H1 (cell line): ENCODE measurements around the gene CCDC24. TPM values are rescaled to one million over a fixed set of nuclear protein-coding genes. Genes with fewer than 3 reads are reported as not detected.

Experiments used
- CTCF ChIA-PET: fragments of 300-600 bp; sonication (Branson Sonifier 250); formaldehyde crosslinking; loops from one replicate; lab custom pipeline; 2021; ENCODE audit not compliant: partially characterized antibody; lab: Charles Lee
- POLR2A ChIA-PET: fragments of 300-600 bp; sonication (Branson Sonifier 250); formaldehyde crosslinking; loops from one replicate; lab custom pipeline; 2021; ENCODE audit warnings: inconsistent platforms; ENCODE audit not compliant: partially characterized antibody; lab: Charles Lee
- DNase-seq, 2 experiments: peaks; one replicate each; pipeline versions ENCODE4 v3.0.0 to v3.0.0-alpha.2; 2010 to 2022; ENCODE audit warnings: low spot score in 2 of 2, low read depth in 1 of 2, mixed read lengths in 1 of 2
- FAIRE-seq: peaks from 2 replicates; lab custom pipeline; 2011; peaks lifted over from hg19 to GRCh38; lab: Jason Lieb, UNC
- H2AFZ ChIP-seq: 2 replicates; pipeline ENCODE4 v1.8.1; 2012; ENCODE audit warnings: low read length, inconsistent platforms
- H2AK5ac ChIP-seq: 2 replicates; pipeline ENCODE4 v1.6.1; 2013; ENCODE audit warnings: low read depth, low read length
- H2BK120ac ChIP-seq: replicated peaks from 2 replicates; pipeline ENCODE3; 2013; ENCODE audit warnings: low read depth, low read length, inconsistent platforms
- H2BK12ac ChIP-seq: 2 replicates; pipeline ENCODE4 v1.6.1; 2013; ENCODE audit warnings: low read depth, low read length
- H2BK15ac ChIP-seq: 2 replicates; pipeline ENCODE4 v1.6.1; 2013; ENCODE audit warnings: low read length
- H2BK20ac ChIP-seq: 2 replicates; pipeline ENCODE4 v1.6.1; 2013; ENCODE audit warnings: low read length
- H2BK5ac ChIP-seq: 2 replicates; pipeline ENCODE4 v1.6.1; 2013; ENCODE audit warnings: low read depth, low read length
- H3K14ac ChIP-seq: 2 replicates; pipeline ENCODE4 v1.6.1; 2013; ENCODE audit warnings: inconsistent platforms; ENCODE audit not compliant: insufficient read length
- H3K18ac ChIP-seq: 2 replicates; pipeline ENCODE4 v1.6.1; 2013; ENCODE audit warnings: low read length; ENCODE audit errors: extremely low read depth
- H3K23ac ChIP-seq: 2 replicates; pipeline ENCODE4 v1.6.1; 2013; ENCODE audit warnings: inconsistent platforms; ENCODE audit not compliant: insufficient read length
- H3K23me2 ChIP-seq: 2 replicates; pipeline ENCODE4 v1.6.1; 2013; ENCODE audit warnings: low read depth, low read length
- H3K27ac ChIP-seq: 2 replicates; pipeline ENCODE4 v1.6.1; 2011; ENCODE audit warnings: low read depth, low read length, inconsistent platforms
- H3K27me3 ChIP-seq, 4 experiments: replicated peaks in 1 of 4; 1 replicate in 1 of 4; 2 replicates in 3 of 4; pipeline versions ENCODE4 v1.6.1 to v1.8.1; 2011 to 2013; ENCODE audit warnings: low read length in 3 of 4, mild to moderate bottlenecking in 3 of 4, inconsistent platforms in 2 of 4, mixed read lengths in 2 of 4, moderate library complexity in 1 of 4; ENCODE audit not compliant: control insufficient read depth in 3 of 4, insufficient read depth in 3 of 4; ENCODE audit errors: extremely low read depth in 1 of 4
- H3K36me3 ChIP-seq, 4 experiments: 2 replicates each; pipeline versions ENCODE4 v1.6.1 to v1.8.1; 2011 to 2013; ENCODE audit warnings: mild to moderate bottlenecking in 4 of 4, low read length in 3 of 4, moderate library complexity in 2 of 4, control low read depth in 1 of 4, inconsistent platforms in 1 of 4; ENCODE audit not compliant: insufficient read depth in 4 of 4, control insufficient read depth in 2 of 4
- H3K4ac ChIP-seq: replicated peaks from 2 replicates; pipeline ENCODE3; 2013; ENCODE audit warnings: low read length, low read depth, mixed read lengths, inconsistent platforms; ENCODE audit not compliant: insufficient read length
- H3K4me1 ChIP-seq, 4 experiments: replicated peaks in 1 of 4; 1 replicate in 1 of 4; 2 replicates in 3 of 4; pipeline versions ENCODE4 v1.6.1 to v1.8.1; 2011 to 2013; ENCODE audit warnings: low read length in 3 of 4, inconsistent platforms in 2 of 4, mixed read lengths in 1 of 4; ENCODE audit not compliant: insufficient read depth in 4 of 4, control insufficient read depth in 3 of 4
- H3K4me2 ChIP-seq, 2 experiments: 2 replicates each; pipeline versions ENCODE4 v1.6.1 to v1.8.1; 2011 to 2013; ENCODE audit warnings: low read depth in 2 of 2, low read length in 2 of 2, control low read depth in 1 of 2, inconsistent platforms in 1 of 2, mild to moderate bottlenecking in 1 of 2; ENCODE audit not compliant: insufficient read depth in 1 of 2
- H3K4me3 ChIP-seq, 4 experiments: fragments of 200-600, 300-600 bp in 1 of 4; sonication (generic), shearing (Covaris generic), sonication (Bioruptor Twin) in 1 of 4; 2 replicates each; pipeline versions ENCODE4 v1.5.1 to v1.8.1; 2011 to 2016; ENCODE audit warnings: low read length in 4 of 4, low read depth in 3 of 4, control low read depth in 2 of 4, inconsistent platforms in 2 of 4, mild to moderate bottlenecking in 2 of 4, mixed read lengths in 1 of 4, moderate library complexity in 1 of 4; ENCODE audit not compliant: insufficient read depth in 2 of 4; ENCODE audit errors: extremely low read depth in 1 of 4
- H3K56ac ChIP-seq: replicated peaks from 2 replicates; pipeline ENCODE3; 2013; ENCODE audit warnings: low read depth, mild to moderate bottlenecking, mixed read lengths, low read length, inconsistent platforms; ENCODE audit not compliant: insufficient read length
- H3K79me1 ChIP-seq: 2 replicates; pipeline ENCODE4 v1.6.1; 2013; ENCODE audit warnings: low read depth, low read length, control low read depth
- H3K79me2 ChIP-seq, 2 experiments: 2 replicates each; pipeline versions ENCODE4 v1.6.1 to v1.8.1; 2012 to 2013; ENCODE audit warnings: low read length in 2 of 2, mild to moderate bottlenecking in 2 of 2, inconsistent platforms in 1 of 2; ENCODE audit not compliant: insufficient read depth in 2 of 2, control insufficient read depth in 1 of 2
- H3K9ac ChIP-seq, 4 experiments: replicated peaks in 1 of 4; 1 replicate in 1 of 4; 2 replicates in 3 of 4; pipeline versions ENCODE4 v1.6.1 to v1.8.1; 2011 to 2013; ENCODE audit warnings: low read depth in 3 of 4, low read length in 3 of 4, control low read depth in 2 of 4, mild to moderate bottlenecking in 2 of 4, moderate library complexity in 2 of 4, inconsistent platforms in 1 of 4; ENCODE audit errors: extremely low read depth in 1 of 4
- H3K9me3 ChIP-seq, 2 experiments: 2 replicates each; pipeline versions ENCODE4 v1.6.1 to v1.8.1; 2012 to 2013; ENCODE audit warnings: mild to moderate bottlenecking in 2 of 2, moderate library complexity in 2 of 2, control low read depth in 1 of 2, inconsistent platforms in 1 of 2, low read depth in 1 of 2, low read length in 1 of 2, mixed read lengths in 1 of 2; ENCODE audit not compliant: insufficient read depth in 2 of 2
- H4K20me1 ChIP-seq, 2 experiments: replicated peaks in 1 of 2; 2 replicates each; pipeline versions ENCODE3 to v1.8.1; 2011 to 2013; ENCODE audit warnings: inconsistent platforms in 2 of 2, low read length in 2 of 2, mild to moderate bottlenecking in 1 of 2; ENCODE audit not compliant: insufficient read depth in 2 of 2, control insufficient read depth in 1 of 2
- H4K5ac ChIP-seq: 2 replicates; pipeline ENCODE4 v1.6.1; 2013; ENCODE audit warnings: low read length, low read depth, mixed read lengths, inconsistent platforms; ENCODE audit not compliant: insufficient read length
- H4K8ac ChIP-seq: 2 replicates; pipeline ENCODE4 v1.8.0; 2013; ENCODE audit warnings: mild to moderate bottlenecking, moderate library complexity, low read length, inconsistent platforms; ENCODE audit not compliant: insufficient read depth; ENCODE audit errors: extremely low read depth
- H4K91ac ChIP-seq: replicated peaks from 2 replicates; pipeline ENCODE3; 2013; ENCODE audit warnings: low read length, mixed read lengths, inconsistent platforms; ENCODE audit not compliant: insufficient read length
- CHD1 ChIP-seq: IDR thresholded peaks from 2 replicates; pipeline ENCODE4 v1.6.1; 2012; ENCODE audit warnings: low read depth, low read length, improper control_type of control experiment
- CTBP2 ChIP-seq: IDR thresholded peaks from 2 replicates; pipeline ENCODE4 v1.7.0; 2011; ENCODE audit warnings: borderline replicate concordance, mild to moderate bottlenecking, moderate library complexity, mixed read lengths, low read length; ENCODE audit not compliant: insufficient read depth, insufficient read length
- FOSL1 ChIP-seq: IDR thresholded peaks from 2 replicates; pipeline ENCODE4 v1.6.1; 2011; ENCODE audit warnings: mild to moderate bottlenecking, low read depth, low read length, moderate library complexity; ENCODE audit not compliant: insufficient read depth
- GTF2F1 ChIP-seq: IDR thresholded peaks from 2 replicates; pipeline ENCODE4 v1.6.1; 2012; ENCODE audit warnings: low read depth, low read length, improper control_type of control experiment, borderline replicate concordance
- MAFK ChIP-seq: IDR thresholded peaks from 2 replicates; pipeline ENCODE4 v1.6.1; 2012; ENCODE audit warnings: low read depth, mild to moderate bottlenecking, improper control_type of control experiment, low read length
- SIX5 ChIP-seq: IDR thresholded peaks from 2 replicates; pipeline ENCODE4 v1.6.1; 2011; ENCODE audit warnings: mild to moderate bottlenecking, low read depth, low read length
- SP2 ChIP-seq: IDR thresholded peaks from 2 replicates; pipeline ENCODE4 v1.6.1; 2012; ENCODE audit warnings: mild to moderate bottlenecking, low read length, inconsistent platforms
- TEAD4 ChIP-seq: IDR thresholded peaks from 2 replicates; pipeline ENCODE4 v1.6.1; 2012; ENCODE audit warnings: low read depth, low read length, inconsistent platforms, mixed read lengths
- WGBS, 2 experiments: shearing (Covaris generic) in 1 of 2; methylation state at CpG; one replicate each; pipeline versions ENCODE4 v1.1.6 to v1.1.7; 2013 to 2015; ENCODE audit warnings: low lambda C conversion rate in 2 of 2, mixed read lengths in 2 of 2, inconsistent platforms in 1 of 2, low coverage in 1 of 2, missing lambda C conversion rate in 1 of 2; ENCODE audit not compliant: insufficient replicate concordance in 2 of 2, insufficient coverage in 1 of 2, insufficient read length in 1 of 2; ENCODE audit errors: extremely low coverage in 1 of 2, missing lambda C conversion rate in 1 of 2; 5-methylcytosine and 5-hydroxymethylcytosine counted together
- polyA plus RNA-seq, 7 experiments: library from polyadenylated mRNA; depleted of rRNA in 3 of 7; stranded (reverse) in 5 of 7; unstranded in 2 of 7; fragments of >200 nt in 5 of 7; fragments of 200-250 nt in 2 of 7; gene quantifications; 1 replicate in 5 of 7; 2 replicates in 1 of 7; 4 replicates in 1 of 7; pipeline versions ENCODE4 v1.2.1 to v1.2.3, GENCODE V29; 2011 to 2013; ENCODE audit warnings: missing spikeins in 2 of 7, mixed read lengths in 2 of 7
- total RNA-seq: library from RNA; stranded (reverse); fragmentation: NEBNext Ultra II Directional; extraction: Animal tissue kit (Norgen Biotek cat#: 25700); gene quantifications from 2 replicates; pipeline ENCODE4 v1.2.1, GENCODE V29; 2021

CCDC24 gene
- total and polyA plus RNA-seq, 2 of the 8 experiments (the other 6 are each of a cell fraction or from before 2014, with no cell fraction given), result 11.2 to 11.4 TPM

DNA sequence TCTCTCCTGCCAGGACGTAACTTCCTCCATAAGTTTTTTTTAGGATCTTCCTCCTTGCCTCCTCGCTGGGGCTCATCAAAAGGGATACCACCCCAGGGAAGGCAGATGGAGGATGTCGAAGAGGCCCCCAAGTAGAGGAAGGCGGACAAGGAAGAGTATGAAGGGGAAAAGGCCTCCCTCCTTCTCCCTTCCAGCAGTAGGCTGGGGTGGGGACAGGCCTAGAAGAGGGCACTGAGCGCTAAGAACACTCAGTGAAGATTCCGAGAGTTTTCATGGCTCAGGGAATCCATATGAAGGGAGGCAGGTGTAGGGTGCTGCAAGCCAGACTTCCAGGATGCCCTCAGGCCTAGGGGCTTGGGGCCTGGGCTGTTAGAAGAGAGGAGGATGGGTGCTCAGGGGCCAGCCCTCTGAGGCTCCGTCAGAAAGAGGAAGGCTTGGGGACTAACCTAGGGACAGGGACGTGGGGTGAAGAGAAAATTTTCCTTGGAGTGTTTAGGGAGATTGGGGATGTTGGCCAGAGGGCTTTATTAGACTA, 41.7 kb downstream of the CCDC24 start:
- peaks cover 5% of the 10 kb centered on the region for H3K79me1 ChIP-seq
- TF ChIP-seq FOSL1 (no peak), GTF2F1 (no peak), SP2 (no peak), CHD1 (no peak), MAFK (no peak), SIX5 (no peak), CTBP2 (no peak), TEAD4 (no peak)
- WGBS, 2 experiments, result 81% methylated on average over 8 of the region's 8 CpGs; no CpG with 5 or more reads in 1 of the 2 experiments
- H3K4me1 ChIP-seq, result peaks cover 13 to 28% (median 16%) of the 10 kb centered on the region in 4 experiments
- no peak overlapping the region for H4K8ac ChIP-seq
- H3K23me2 ChIP-seq, result peaks cover 4% of the 10 kb centered on the region; the same call in 1 of the 2 replicates
- H3K9me3 ChIP-seq, result no peaks in the 10 kb centered on the region
- no peak overlapping the region for H3K4ac ChIP-seq
- POLR2A ChIA-PET, result interaction anchor here (0.8 to 26.2 kb wide), 13 partner anchors 8 to 58 kb away, joined by 3 to 544 read pairs (median 4); partner anchors contain the start of genes ATP6V0B and CCDC24
- H3K4me2 ChIP-seq, result no peak overlapping the region
- no peak overlapping the region for H4K5ac ChIP-seq
- CTCF ChIA-PET, result interaction anchor here (1.0 to 13.5 kb wide), 9 partner anchors 13 to 295 kb away, joined by 3 to 239 read pairs (median 5); partner anchors contain the start of gene CCDC24
- H2BK15ac ChIP-seq, result peak overlapping the region; percentile 48; the same call in 1 of the 2 replicates
- H2BK20ac ChIP-seq, result no peak overlapping the region
- no peak overlapping the region for H3K4me3 ChIP-seq
- no peak overlapping the region for H3K56ac ChIP-seq
- H2AFZ ChIP-seq, result no peak overlapping the region
- H3K27ac ChIP-seq, result no peak overlapping the region
- peaks cover 0 to 12% of the 10 kb centered on the region in 2 experiments; a peak in 1 of 4 replicates for H3K79me2 ChIP-seq
- no peak for FAIRE-seq
- no peaks in the 10 kb centered on the region for H3K36me3 ChIP-seq
- no peak overlapping the region for H3K14ac ChIP-seq
- H3K18ac ChIP-seq, result no peak overlapping the region
- H3K27me3 ChIP-seq, result no peaks in the 10 kb centered on the region
- H3K23ac ChIP-seq, result no peak overlapping the region
- no peak for DNase-seq
- H4K91ac ChIP-seq, result no peak overlapping the region
- H4K20me1 ChIP-seq, result peaks cover 0 to 6% of the 10 kb centered on the region in 2 experiments
- 0 out of 2 replicates have a peak overlapping the region, but pooled peaks have one; percentile 68 for H2AK5ac ChIP-seq
- H2BK12ac ChIP-seq, result peak overlapping the region; percentile 72; the same call in 1 of the 2 replicates
- no peak overlapping the region for H3K9ac ChIP-seq
- H2BK120ac ChIP-seq, result no peak overlapping the region
- H2BK5ac ChIP-seq, result peak overlapping the region; percentile 91; the same call in 1 of the 2 replicates
